Right ventricle myocardium inferior (tissue), 1 donor: ENCODE results near the gene DMBT1. TPM values are rescaled to one million over a fixed set of nuclear protein-coding genes. Genes with fewer than 3 reads are reported as not detected.

Experiments used
- ATAC-seq: fragments of 200-7000 bp; cut with Tn5 transposase; one replicate; pipeline ENCODE4 v1.9.1; 2020; ENCODE audit warnings: mild to moderate bottlenecking, moderate library complexity
- DNase-seq: peaks from one replicate; pipeline ENCODE4 v3.0.0; 2021; ENCODE audit errors: missing footprints
- intact Hi-C: fragments of 100-400 bp; cut with DNase I; formaldehyde crosslinking; loops from one replicate; pipeline ENCODE4 v1.11.0; 2022
- total RNA-seq: library from RNA; stranded (reverse); fragmentation: NEBNext Ultra II Directional; extraction: Animal tissue kit (Norgen Biotek cat#: 25700); gene quantifications from one replicate; pipeline ENCODE4 v1.2.1, GENCODE V29; 2021
- donor health status: DM: no; HTN: yes; CAD: no; lungs with severe emphysema.

Gene DMBT1
- total RNA-seq, 1 donor from 2014 or later, result not detected

DNA sequence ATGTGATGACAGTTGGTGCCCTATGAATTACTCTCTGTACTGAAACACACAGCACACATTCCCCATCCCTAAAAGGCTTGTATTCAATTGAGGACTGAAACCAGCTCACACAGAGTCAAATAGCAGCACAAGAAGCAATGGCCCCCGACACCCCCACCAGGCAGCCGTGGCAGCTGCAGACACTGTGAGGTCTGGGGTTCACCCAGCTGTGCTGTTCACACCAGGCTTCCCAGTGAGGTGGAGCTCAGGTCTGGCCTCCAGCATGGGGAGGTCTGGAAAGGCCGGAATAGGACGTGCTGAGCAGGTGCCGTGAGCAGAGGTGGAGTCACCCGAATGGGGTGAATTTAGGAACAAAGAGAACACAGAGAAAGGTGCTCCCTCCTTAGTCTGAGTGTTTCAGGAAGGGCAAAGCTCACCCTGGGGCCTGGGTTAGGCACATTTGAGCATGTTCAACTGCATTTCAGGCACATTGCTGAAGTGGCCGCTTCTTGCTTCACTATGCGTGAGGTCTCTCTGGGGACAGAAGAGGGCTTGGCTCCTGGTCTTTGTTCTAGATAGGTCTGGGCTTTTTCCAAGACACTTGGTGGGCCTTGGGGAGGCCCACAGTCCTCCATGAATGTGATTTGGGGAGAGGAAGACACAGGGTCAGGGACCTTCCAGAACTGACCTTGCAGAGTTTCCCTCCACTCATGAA is 97.9 kb downstream of the DMBT1 start:
- ATAC-seq, result no peak
- intact Hi-C loops, result no loop called here

DNA sequence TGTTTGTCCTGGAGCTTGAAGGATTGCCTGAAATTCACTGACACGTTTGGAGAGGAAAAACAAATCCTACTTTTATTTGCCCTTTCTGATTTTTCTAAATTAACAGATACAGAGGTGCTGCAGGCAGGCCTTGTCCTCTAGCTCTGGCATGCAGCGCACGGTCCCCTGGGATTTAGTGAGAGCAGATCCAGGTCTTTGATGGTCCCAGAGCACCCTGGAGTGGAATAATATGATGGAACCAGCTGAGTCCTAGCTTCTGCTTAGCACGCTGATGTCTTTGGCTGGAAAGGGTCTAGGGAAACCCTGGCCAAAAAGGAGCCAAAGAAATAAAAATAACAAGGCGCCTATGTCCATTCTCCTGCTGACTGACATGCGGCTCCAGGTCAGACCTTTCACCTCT is 98.6 kb downstream of the DMBT1 start:
- no peak for DNase-seq
- no peak for ATAC-seq
- intact Hi-C loops, result no loop called here

More for the DNA sequence above, 97.9 kb downstream of the DMBT1 start:
- DNase-seq, result no peak

DNA sequence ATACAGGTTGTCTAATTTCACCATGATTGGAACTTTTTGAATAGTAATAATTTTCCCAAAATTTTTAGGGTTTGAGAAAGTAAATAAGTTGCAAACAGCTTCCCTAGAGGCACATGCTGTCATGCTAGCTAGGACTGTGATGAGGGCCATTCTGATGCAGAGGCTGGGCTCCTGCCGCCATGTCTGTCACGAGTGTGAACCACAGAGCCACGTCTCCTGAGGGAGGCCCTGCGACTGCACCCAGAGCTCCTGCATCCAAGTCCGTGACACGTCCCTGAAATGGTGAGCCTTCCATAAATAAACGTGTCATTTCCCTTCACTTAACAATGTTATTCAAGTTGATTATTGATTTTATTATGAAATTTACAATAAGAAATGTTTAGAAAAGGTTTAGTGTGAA is 99.1 kb downstream of the DMBT1 start:
- intact Hi-C loops, result no loop called here
- DNase-seq (no peak), ATAC-seq (no peak)

DNA sequence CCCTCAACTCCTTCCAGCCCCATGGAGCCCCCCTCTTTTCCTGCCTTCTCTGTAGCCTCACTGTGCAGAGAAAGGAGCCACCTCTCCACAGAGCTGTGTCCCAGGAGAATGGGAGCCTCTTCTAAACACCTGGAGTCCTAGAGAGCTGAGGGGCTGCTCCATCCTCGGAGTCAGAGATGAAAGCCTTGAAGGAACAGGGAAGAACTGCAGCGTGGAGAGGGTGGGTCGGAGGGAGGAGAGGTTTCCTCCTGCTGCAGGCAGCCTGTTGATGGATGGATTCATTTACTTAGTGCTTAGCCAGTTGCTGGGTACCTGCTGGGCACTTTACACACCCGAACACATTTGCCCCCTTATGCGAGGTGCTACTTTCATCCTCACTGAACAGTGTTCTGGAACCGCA is 100.1 kb downstream of the DMBT1 start:
- intact Hi-C loops, result no loop called here
- DNase-seq (no peak), ATAC-seq (no peak)

DNA sequence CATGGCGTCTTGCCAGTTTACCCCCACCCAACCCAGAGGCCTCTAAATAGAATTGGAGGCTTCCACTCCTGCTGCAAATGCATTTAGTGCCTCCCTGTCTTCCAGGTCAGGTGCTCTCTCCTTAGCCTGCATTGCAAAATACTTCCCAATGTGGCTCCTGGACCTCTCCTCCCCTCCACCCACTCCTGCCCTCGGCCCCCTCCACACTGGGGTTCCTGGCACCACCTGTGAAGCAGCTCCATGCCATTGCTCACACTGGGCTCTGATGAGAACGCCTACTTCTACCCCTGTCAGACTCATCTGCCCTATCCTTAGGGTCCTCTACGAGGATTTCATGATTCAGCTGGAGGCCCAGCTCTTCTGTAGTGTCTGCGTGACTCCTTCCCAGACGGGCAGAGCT is 101.7 kb downstream of the DMBT1 start:
- DNase-seq (no peak), ATAC-seq (no peak)
- intact Hi-C loops, result no loop called here

DNA sequence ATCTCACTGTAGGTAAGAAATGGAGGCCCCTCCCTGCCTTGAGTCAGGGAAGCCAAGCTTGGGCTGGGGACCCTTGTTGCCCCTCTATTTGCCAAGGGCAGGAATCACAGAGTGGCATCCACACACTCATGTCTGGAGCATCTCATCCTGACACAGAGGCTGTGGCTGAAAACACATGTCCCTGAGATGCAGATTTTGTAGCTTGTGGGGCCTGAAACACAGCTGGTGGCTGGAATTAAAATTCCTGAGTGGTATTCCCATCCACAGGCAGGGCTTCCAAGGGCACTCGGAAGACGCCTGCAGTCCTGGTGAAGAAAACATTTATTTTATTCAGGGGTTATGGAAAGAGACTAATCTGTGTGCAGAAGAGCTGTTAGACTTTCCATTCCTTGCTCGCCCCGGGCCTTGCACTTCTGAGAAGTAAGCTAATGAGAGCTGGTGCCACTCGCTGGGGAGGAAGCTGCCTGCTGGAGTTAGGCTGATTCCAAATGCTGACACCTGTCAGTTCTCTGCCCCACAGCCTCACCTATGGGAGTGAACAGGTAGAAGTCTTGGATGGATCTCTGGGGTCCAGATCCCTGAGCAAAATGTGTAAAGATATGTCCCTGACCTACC is 103.1 kb downstream of the DMBT1 start:
- intact Hi-C loops, result no loop called here
- no peak for DNase-seq
- ATAC-seq, result no peak

DNA sequence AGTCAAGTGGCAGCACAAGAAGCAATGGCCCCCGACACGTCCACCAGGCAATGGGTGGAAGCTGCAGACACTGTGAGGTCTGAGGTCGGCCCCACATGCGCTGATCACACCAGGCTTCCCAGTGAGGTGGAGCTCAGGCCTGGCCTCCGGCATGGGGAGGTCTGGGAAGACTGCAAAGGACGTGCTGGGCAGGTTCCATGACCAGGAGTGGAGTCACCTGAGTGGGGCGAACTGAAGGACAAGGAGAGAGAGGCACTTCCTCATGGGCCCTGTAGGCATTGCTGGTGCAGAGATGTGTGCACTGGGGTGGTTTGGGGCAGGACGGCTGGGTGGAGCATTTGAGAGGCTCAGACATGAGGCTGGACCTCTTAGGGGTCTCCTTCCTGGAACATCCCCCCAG is 103.9 kb downstream of the DMBT1 start:
- ATAC-seq, result no peak
- intact Hi-C loops, result no loop called here
- DNase-seq, result no peak

DNA sequence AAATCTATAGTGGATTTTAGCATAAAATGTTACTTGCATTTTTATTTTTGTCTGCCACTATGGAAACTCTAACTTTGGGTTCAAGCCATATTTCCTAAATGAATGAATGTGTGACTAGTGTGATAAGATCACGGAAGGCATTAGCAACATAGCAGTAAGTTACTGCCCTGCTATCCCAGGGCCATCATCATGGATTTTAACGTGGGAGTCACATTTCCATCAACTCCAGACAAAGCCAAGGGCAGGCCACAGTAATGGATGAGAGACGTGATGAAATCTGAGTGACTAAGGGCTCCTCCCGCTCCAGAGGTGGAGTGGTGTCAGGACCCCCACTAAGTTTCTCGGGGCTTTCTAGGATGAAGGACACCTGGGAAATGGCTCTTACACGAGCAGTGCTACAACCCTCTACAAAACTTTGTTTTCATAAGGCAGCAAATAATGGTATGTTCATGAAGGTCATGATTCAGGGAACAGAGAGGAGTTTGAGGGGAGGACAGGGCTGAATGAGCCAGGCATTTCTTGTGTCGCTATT is 104.8 kb downstream of the DMBT1 start:
- ATAC-seq (no peak), DNase-seq (no peak)
- intact Hi-C loops, result no loop called here

DNA sequence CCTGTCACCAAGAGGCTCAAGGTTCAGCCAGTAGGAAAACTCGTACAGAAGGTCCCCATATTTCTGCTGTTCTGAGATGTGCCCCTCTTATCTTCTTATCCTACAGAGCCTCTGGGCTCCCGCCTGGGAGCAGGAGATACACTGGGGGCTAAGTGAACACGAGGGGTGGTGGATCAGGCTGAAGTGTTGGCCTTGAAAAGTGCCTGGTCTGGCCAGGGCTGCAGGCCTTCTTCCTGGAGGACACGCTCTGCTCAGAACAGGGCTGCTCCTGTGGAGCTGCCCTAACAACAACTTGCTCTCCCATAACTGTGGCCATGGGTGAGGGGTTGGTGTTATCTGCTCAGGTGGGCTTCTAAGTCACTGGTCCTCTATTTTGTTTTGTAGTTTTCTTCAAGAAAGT is 105.4 kb downstream of the DMBT1 start:
- ATAC-seq (no peak), DNase-seq (no peak)
- intact Hi-C loops, result no loop called here

DNA sequence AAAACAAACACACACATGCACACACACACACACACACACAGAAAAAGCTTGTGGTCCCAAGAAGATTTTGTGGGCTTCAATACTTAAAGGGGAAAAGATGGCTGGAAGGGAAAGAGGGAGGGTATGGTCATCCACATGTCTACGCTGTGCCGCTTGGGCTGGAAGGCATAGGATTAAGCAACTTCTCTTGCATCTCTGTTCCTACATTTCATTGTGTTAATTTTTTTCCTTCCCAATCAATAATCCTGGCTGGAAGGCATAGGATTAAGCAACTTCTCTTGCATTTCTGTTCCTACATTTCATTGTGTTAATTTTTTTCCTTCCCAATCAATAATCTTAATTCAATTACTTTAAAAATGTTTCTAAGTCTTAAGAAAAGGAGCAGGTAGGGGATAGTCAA is 108.5 kb downstream of the DMBT1 start:
- no peak for ATAC-seq
- DNase-seq, result no peak
- intact Hi-C loops, result no loop called here

DNA sequence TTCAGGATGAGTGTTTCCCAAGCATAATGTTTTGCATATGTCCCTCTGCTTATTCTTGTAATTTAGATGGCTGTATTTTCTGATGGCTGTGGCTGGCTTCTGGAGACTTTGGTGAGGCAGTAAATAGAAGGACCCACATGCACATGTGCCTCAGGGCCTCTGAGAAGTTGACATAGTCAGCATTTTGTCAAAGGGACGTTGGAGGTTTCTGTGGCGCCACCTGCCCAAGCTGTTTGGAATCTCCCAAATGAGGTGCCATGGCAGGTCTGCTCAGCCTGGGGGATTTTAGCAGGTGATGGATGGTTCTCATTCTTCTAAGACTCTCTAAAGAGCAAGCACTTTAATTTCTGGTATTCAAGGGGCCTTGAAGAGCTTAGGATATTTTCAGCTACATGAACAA is 109.3 kb downstream of the DMBT1 start:
- DNase-seq, result no peak
- intact Hi-C loops, result no loop called here
- ATAC-seq, result no peak

DNA sequence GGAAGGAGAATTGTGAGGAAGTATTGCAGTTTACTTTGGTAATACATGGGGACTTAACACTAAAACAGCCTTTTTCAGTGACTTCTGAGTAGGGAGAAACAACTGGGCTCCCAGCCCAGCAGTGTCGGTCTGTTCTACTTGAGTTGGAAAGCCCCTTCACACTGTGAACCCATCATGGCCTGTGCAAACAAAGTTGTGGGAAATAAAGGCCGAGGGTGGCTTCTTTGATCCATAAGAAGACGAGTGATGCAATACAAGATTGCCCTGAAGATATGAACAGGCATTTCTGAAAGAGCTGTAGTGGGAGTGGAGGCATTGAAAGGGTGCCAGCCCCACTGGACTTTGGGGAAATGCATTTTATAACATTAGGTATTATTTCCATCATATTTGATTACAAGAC is 110.8 kb downstream of the DMBT1 start:
- intact Hi-C loops, result no loop called here
- no peak for DNase-seq
- ATAC-seq, result no peak

DNA sequence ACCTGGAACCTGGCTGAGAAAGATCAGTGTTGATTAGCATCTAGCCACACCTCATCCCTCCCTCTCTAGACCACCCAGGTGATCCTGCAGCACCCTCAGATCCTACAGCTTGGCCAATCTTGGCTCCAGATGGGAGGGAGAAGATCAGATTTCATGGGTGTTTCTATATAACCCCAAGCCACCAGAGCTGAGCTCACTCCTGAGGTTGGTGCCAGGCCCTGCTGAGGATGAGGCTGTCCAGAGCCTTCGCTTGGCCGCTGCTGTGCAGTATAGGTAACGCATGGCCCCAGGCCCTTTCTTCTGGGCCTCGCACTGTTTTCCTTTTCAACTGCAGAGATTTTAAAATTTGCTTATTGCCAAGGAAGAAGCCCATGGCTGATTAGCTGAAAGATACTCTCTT is 112.1 kb downstream of the DMBT1 start:
- ATAC-seq (no peak), DNase-seq (no peak)
- intact Hi-C loops, result no loop called here

DNA sequence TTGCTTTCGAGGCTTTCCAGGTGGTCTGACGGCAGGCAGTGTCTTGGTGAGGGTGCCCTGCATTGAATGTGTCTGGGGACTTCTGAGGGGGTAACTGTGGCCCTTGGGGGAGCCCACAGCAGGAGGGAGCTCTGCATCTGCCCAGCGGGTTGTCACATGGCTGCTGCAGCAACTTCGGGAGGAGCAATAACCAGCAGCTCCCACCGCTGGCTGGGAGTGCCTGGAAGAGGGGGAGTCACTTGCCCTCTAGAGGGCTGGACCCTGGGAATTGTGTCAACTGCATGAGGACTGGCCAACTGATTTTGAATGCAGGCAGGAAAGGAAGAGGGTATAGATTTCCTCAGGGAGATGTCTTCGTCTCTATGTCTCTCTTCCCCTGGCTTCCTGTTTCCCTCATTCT is 112.7 kb downstream of the DMBT1 start:
- ATAC-seq (no peak), DNase-seq (no peak)
- intact Hi-C loops, result no loop called here

DNA sequence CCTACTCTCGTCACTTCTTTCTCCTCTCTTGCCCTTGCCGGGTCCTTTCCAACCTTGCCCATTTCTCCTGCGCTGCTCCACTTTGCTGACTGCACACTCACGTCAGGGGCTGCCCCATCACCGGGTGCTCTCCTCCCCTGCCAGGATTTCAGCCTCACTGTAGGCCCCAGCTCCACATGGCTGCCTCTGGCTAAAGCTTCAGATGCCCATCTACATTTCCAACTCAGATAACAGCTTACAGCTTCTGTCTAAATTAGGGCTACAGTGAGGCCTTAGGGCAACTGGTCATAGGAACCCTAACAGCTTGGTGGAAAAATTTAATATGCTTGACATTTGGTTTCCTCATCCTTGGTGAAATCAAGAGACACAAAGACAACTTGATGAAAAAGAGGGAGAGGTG is 113.2 kb downstream of the DMBT1 start:
- DNase-seq, result no peak
- intact Hi-C loops, result no loop called here
- ATAC-seq, result no peak

DNA sequence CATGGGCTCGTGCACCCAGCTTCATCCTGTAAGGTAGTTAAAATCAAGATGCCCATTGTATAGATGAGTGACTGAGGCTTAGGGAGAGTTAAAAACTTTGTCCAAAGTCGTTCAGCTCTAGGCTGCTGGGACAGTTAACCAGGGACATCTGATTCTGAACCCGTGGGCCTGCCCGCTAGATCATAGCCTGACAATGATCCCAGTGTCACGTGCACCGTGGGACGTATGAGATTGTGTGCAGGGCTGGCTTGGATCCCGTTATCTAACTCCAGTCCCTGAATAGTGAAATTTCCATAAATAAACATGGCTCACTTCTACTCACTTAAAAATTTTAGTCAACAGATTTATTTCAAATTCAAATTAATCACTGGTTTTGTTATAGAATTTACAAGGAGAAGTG is 114.2 kb downstream of the DMBT1 start:
- intact Hi-C loops, result no loop called here
- ATAC-seq (peak; percentile 63), DNase-seq (no peak)

DNA sequence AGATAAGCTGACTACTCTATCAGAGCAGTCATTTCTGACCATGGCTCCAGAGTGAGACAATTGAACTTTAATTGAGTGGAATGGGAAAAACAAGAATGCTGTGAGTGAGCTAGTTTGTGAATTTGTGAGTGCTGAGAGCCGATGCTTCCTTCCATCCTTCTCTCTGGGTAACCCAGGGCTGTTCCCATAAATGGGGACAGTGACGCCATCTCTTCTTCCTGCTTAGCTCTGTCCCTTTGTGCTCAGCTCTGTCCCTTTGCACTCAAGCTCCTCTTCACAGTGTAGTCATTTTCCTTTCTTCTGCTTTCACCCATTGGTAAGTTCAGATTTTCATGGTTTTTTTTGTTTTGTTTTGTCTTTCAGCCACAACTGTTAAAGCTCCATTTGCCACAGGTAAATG is 114.7 kb downstream of the DMBT1 start:
- ATAC-seq (no peak), DNase-seq (no peak)
- intact Hi-C loops, result no loop called here

DNA sequence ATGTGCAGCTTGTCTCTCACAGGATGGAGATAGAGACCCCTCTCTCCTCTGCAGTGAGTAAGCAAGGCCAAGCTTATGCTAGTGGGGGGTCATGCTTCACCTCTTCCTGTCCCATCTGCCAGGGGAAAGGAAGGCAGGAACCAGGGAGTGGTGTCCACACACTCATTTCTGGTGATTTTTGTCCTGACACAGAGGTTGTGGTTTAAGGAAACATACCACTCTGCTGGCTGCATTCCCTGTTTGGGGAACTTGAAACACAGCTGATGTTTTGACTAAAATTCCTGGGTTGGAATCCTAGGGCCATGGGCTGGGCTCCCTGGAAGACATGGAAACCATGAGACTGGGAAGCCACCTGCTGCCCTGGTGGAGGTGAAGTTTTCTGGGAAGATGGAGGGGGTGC is 117.7 kb downstream of the DMBT1 start:
- intact Hi-C loops, result no loop called here
- DNase-seq, result no peak
- ATAC-seq, result no peak

DNA sequence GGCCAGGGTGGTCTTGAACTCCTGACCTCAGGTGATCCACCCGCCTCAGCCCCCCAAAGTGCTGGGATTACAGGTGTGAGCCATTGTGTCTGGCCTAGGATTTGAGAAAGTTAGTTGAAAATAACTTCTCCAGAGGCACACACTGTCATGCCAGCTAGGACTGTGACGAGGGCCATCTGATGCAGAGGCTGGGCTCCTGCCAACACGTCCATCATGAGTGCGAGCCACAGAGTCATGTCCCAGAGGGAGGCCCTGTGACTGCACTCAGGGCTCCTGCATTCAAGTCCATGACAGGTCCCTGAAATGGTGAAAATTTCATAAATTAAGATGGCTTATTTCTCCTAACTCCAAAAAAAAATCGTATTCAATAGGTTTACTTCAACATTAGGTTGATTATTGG is 122.0 kb downstream of the DMBT1 start:
- ATAC-seq (peak; percentile 76), DNase-seq (no peak)
- intact Hi-C loops, result no loop called here

DNA sequence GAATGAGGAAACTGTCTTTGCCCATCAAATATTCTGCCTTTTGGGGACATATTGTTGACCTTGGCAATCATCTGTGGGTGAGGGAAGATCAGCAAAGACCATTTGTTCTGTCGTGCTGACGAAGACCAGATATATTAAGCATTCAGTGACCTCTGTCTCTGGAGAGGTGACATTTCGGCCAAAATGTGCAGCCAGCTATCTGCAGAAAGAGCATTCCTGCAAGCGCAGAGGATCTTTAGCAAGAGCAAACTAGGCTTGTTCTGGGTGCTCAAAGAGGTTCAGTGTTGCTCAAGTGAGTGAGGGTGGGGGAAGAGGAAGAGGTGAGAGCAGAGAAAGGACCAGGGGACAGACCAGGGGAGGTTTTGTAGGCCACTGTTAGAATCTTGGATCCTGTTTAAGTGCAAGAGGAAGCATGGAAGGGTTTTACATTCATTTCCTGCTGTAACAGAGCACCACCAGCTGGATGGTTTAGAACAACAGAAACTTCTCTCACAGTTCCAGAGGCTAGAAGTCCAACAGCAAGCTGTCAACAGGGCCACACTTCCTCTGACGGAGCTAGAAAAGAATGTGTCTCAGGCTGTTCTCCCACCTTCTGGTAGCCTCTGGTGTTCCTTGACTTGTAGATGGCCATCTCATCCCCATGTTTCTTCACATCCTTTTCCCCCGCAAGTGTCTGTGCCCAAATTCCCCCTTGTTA is 127.9 kb downstream of the DMBT1 start:
- intact Hi-C loops, result loop anchor here (5.0 kb wide), 1 partner anchor 41 kb away; no protein-coding TSS in a partner anchor
- DNase-seq (no peak), ATAC-seq (peak; percentile 87)
